ENCODE data around the gene STX4. TPM values are rescaled to one million over a fixed set of nuclear protein-coding genes. Genes with fewer than 3 reads are reported as not detected.

STX4 gene
- total RNA-seq, 1 experiment from 2014 or later = 65.2 TPM

- no peak for DNase-seq (ENCODE audit: low read depth, low spot score)
- peak; percentile 22; the same call in 1 of the 2 replicates for ATAC-seq
- intact Hi-C loops (cut with micrococcal nuclease; ENCODE audit: unreplicated experiment) = no loop called here
- no peaks in the 10 kb centered on the region for H3K4me1 ChIP-seq (ENCODE audit: control insufficient read depth, insufficient read depth, low read length)
- BruUV-seq (replicated peaks) = no TSS peak
- H3K4me3 ChIP-seq (ENCODE audit: low read depth in 2 of 2, low read length in 2 of 2) = no peak overlapping the region
- TF ChIP-seq POLR2AphosphoS5 (IDR thresholded peaks at IDR 0.05; ENCODE audit: low read depth, low read length) = no peak
- TF ChIP-seq REST (IDR thresholded peaks at IDR 0.05; ENCODE audit: insufficient read depth in 1 of 2, low read depth in 2 of 2, low read length in 1 of 2) = no peak
- no peak for TF ChIP-seq SIN3A (IDR thresholded peaks at IDR 0.05; ENCODE audit: borderline replicate concordance, insufficient read depth, low read depth, low read length)
- TF ChIP-seq TCF7L2 (IDR thresholded peaks at IDR 0.05; ENCODE audit: low read depth, low read length) = no peak
- TF ChIP-seq, protein P1, sequence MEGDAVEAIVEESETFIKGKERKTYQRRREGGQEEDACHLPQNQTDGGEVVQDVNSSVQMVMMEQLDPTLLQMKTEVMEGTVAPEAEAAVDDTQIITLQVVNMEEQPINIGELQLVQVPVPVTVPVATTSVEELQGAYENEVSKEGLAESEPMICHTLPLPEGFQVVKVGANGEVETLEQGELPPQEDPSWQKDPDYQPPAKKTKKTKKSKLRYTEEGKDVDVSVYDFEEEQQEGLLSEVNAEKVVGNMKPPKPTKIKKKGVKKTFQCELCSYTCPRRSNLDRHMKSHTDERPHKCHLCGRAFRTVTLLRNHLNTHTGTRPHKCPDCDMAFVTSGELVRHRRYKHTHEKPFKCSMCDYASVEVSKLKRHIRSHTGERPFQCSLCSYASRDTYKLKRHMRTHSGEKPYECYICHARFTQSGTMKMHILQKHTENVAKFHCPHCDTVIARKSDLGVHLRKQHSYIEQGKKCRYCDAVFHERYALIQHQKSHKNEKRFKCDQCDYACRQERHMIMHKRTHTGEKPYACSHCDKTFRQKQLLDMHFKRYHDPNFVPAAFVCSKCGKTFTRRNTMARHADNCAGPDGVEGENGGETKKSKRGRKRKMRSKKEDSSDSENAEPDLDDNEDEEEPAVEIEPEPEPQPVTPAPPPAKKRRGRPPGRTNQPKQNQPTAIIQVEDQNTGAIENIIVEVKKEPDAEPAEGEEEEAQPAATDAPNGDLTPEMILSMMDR (IDR thresholded peaks at IDR 0.05) = no peak
- ChIA-PET CTCF (no interaction called here), POLR2A (no interaction called here)
- H3K27me3 ChIP-seq (ENCODE audit: control insufficient read depth, insufficient read depth, low read length) = no peaks in the 10 kb centered on the region
- no peak overlapping the region for H3K27ac ChIP-seq (ENCODE audit: low read length)
- in situ Hi-C loops (cut with HindIII; ENCODE audit: low pct_unique_long_range_greater_than_20kb, low sequenced_read_pairs) = no loop called here
- no peaks in the 10 kb centered on the region for H3K9me3 ChIP-seq (ENCODE audit: control insufficient read depth, insufficient read depth, low read depth, low read length)
- H3K36me3 ChIP-seq (ENCODE audit: control insufficient read depth, insufficient read depth, low read length) = no peaks in the 10 kb centered on the region
Observed at GRCh38 chr16:31063843-31064611, 30.7 kb downstream of the STX4 start.

DNA sequence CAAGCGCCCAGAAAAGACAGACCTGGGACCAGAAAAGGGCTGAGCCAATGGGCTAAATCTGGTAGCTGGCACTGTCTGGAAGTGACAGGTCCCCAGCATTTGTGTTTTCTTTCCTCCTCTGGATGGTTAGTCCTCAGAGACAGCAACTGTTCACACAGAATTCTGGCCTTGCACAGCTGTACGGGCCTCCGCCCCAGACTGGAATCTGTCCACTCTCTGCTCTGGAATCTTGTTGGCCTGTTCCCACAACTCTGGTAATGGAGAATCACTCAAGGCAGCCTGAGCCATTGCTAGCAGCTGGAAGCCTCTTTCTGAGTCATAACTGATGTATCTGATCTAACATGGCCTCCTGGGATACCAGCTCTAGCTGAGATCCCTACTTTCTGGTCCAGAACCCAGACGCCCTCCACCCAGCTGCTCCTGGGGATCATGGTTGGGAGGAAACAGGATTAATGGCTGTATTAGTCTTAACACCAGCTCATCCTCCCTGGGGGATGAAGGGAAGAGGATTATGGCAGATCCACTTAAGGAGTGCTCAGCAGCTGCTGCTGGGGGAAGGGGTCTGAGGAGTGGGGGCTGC is 31.6 kb downstream of the STX4 start:
- Histone ChIP-seq H3K9me3 (ENCODE audit: control insufficient read depth, insufficient read depth, low read depth, low read length) (no peaks in the 10 kb centered on the region), H3K27me3 (ENCODE audit: control insufficient read depth, insufficient read depth, low read length) (no peaks in the 10 kb centered on the region), H3K4me1 (ENCODE audit: control insufficient read depth, insufficient read depth, low read length) (no peaks in the 10 kb centered on the region), H3K27ac (ENCODE audit: low read length) (0 out of 2 replicates have a peak overlapping the region, but pooled peaks have one; percentile 23), H3K4me3 (ENCODE audit: low read depth in 2 of 2, low read length in 2 of 2) (no peak overlapping the region), H3K36me3 (ENCODE audit: control insufficient read depth, insufficient read depth, low read length) (no peaks in the 10 kb centered on the region)
- in situ Hi-C loops (cut with HindIII; ENCODE audit: low pct_unique_long_range_greater_than_20kb, low sequenced_read_pairs) (no loop called here), intact Hi-C loops (cut with micrococcal nuclease; ENCODE audit: unreplicated experiment) (no loop called here)
- ATAC-seq (peak; percentile 31; the same call in 1 of the 2 replicates), DNase-seq (ENCODE audit: low read depth, low spot score) (no peak)
- TF ChIP-seq POLR2AphosphoS5 (IDR thresholded peaks at IDR 0.05; ENCODE audit: low read depth, low read length) (no peak), TCF7L2 (IDR thresholded peaks at IDR 0.05; ENCODE audit: low read depth, low read length) (no peak)
- CTCF ChIA-PET = no interaction called here
- POLR2A ChIA-PET = interaction anchor here (0.6 to 0.7 kb wide), 2 partner anchors 8 to 67 kb away, joined by 4 to 7 read pairs; no protein-coding TSS in a partner anchor
- BruUV-seq (replicated peaks) = no TSS peak

Measured in Panc1 (cell line).